GM12878 (cell line): ENCODE data around the gene EIF2B1. TPM values are rescaled to one million over a fixed set of nuclear protein-coding genes. Genes with fewer than 3 reads are reported as not detected.

Experiments
- BACH1 ChIP-seq: fragments of 450-650 bp; IDR thresholded peaks from 2 replicates; pipeline ENCODE4 v1.6.1; 2017; ENCODE audit warnings: mild to moderate bottlenecking, borderline replicate concordance
- BMI1 ChIP-seq: fragments of 450-650 bp; IDR thresholded peaks from 2 replicates; pipeline ENCODE4 v1.6.1; 2016; ENCODE audit warnings: mild to moderate bottlenecking, moderate library complexity, borderline replicate concordance
- CHD2 ChIP-seq: IDR thresholded peaks from 2 replicates; pipeline ENCODE4 v1.6.1; 2011; ENCODE audit warnings: low read depth, low read length, improper control_type of control experiment, borderline replicate concordance
- E2F4 ChIP-seq: IDR thresholded peaks from 2 replicates; pipeline ENCODE4 v1.6.1; 2012; ENCODE audit warnings: low read depth, low read length, improper control_type of control experiment
- HDAC6 ChIP-seq: fragments of 200-600 bp; sonication (generic); IDR thresholded peaks from one replicate; pipeline ENCODE4 v1.8.0; 2017; ENCODE audit warnings: antibody characterized with exemption; ENCODE audit not compliant: unreplicated experiment
- HSF1 ChIP-seq: fragments of 150-350 bp; IDR thresholded peaks from 2 replicates; pipeline ENCODE4 v1.6.1; 2014; ENCODE audit warnings: mild to moderate bottlenecking, low read depth, low read length
- NFYB ChIP-seq: IDR thresholded peaks from 2 replicates; pipeline ENCODE4 v1.6.1; 2011; ENCODE audit warnings: low read depth, mild to moderate bottlenecking, low read length, improper control_type of control experiment, moderate library complexity; ENCODE audit not compliant: insufficient read depth
- RB1 ChIP-seq: fragments of 450-650 bp; formaldehyde crosslinking; IDR thresholded peaks from 2 replicates; pipeline ENCODE4 v1.6.1; 2017; ENCODE audit warnings: mild to moderate bottlenecking, borderline replicate concordance
- RUNX3 ChIP-seq: IDR thresholded peaks from 2 replicates; pipeline ENCODE4 v1.6.1; 2012; ENCODE audit warnings: low read length, inconsistent platforms
- TBL1XR1 ChIP-seq: IDR thresholded peaks from 2 replicates; pipeline ENCODE4 v1.6.1; 2012; ENCODE audit warnings: low read depth, low read length, improper control_type of control experiment
- TCF12 ChIP-seq: IDR thresholded peaks from 2 replicates; pipeline ENCODE4 v1.6.1; 2011; ENCODE audit warnings: low read depth, mild to moderate bottlenecking, low read length
- ZBTB11 ChIP-seq: fragments of 450-650 bp; formaldehyde crosslinking; IDR thresholded peaks from 2 replicates; pipeline ENCODE4 v1.5.0; 2022; ENCODE audit warnings: mild to moderate bottlenecking, missing genetic modification characterization
- polyA plus RNA-seq, 11 experiments: library from polyadenylated mRNA; depleted of rRNA in 4 of 11; unstranded in 6 of 11; stranded (reverse) in 5 of 11; fragments of >200 nt; fragmentation: Nextera tagmentation in 4 of 11; fragmentation: Illumina TruSeq in 1 of 11; extraction: Ambion mirVana in 4 of 11; extraction: Trizol in 1 of 11; gene quantifications; 1 replicate in 1 of 11; 2 replicates in 10 of 11; pipeline versions ENCODE4 v1.2.1 to v1.2.3, GENCODE V29; 2011 to 2016; ENCODE audit warnings: inconsistent platforms in 2 of 11, missing spikeins in 2 of 11, low read depth in 1 of 11
- total RNA-seq, 4 experiments: library from RNA; depleted of rRNA in 3 of 4; stranded (reverse); fragments of >200 nt in 3 of 4; fragmentation: Illumina TruSeq in 1 of 4; extraction: Trizol in 1 of 4; gene quantifications; 2 replicates each; pipeline versions ENCODE4 v1.2.1 to v1.2.3, GENCODE V29; 2013 to 2021

EIF2B1 gene
- total and polyA plus RNA-seq, 10 of the 15 experiments (the other 5 are each of a cell fraction or from before 2014, with no cell fraction given), result 17.6 to 131 (median 49.1) TPM

- TF ChIP-seq HSF1, result no peak
- peak; percentile 94 for TF ChIP-seq BMI1
- TF ChIP-seq E2F4, result peak; percentile 49; the same call in 1 of the 2 replicates
- no peak for TF ChIP-seq TBL1XR1
- TF ChIP-seq TCF12, result no peak
- no peak for TF ChIP-seq HDAC6
- TF ChIP-seq RUNX3, result 0 out of 2 replicates have a peak, but pooled peaks have one; percentile 4
- TF ChIP-seq ZBTB11, result no peak
- TF ChIP-seq RB1, result peak; percentile 70; the same call in 1 of the 2 replicates
- no peak for TF ChIP-seq BACH1
- TF ChIP-seq CHD2, result peak; percentile 49; the same call in 1 of the 2 replicates
- TF ChIP-seq NFYB, result peak; percentile 87
Observed at GRCh38 chr12:123670882-123671728, 37.6 kb upstream of the EIF2B1 start, which contains the start of gene TCTN2 (continued).
